Activated T-helper 2 cell treated with anti-CD3 and anti-CD28 coated beads, Interferon-gamma antibody, Interleukin-2, Interleukin-4, amounts not matched to agents 10 μg/mL and 5 μg/mL and 100 μg/mL, durations not matched to agents 14 hours and 24 hours and 36 hours (primary cell): ENCODE measurements around the gene KHDRBS1. TPM values are rescaled to one million over a fixed set of nuclear protein-coding genes. Genes with fewer than 3 reads are reported as not detected.

Experiments
- DNase-seq: peaks from one replicate; pipeline ENCODE4 v3.0.0; 2021; ENCODE audit warnings: low spot score
- H3K27ac Mint-ChIP-seq: one replicate; pipeline ENCODE4 v1.8.0; 2021; ENCODE audit warnings: mixed read lengths
- H3K27me3 Mint-ChIP-seq: one replicate; pipeline ENCODE4 v1.8.0; 2021; ENCODE audit warnings: low read depth, mixed read lengths
- H3K36me3 Mint-ChIP-seq: one replicate; pipeline ENCODE4 v1.8.0; 2021; ENCODE audit warnings: low read depth, mixed read lengths
- H3K4me1 Mint-ChIP-seq: one replicate; pipeline ENCODE4 v1.8.0; 2021; ENCODE audit warnings: low read depth, mixed read lengths
- H3K4me3 Mint-ChIP-seq: one replicate; pipeline ENCODE4 v1.8.0; 2021; ENCODE audit warnings: low read depth, mild to moderate bottlenecking, moderate library complexity, mixed read lengths
- H3K9me3 Mint-ChIP-seq: one replicate; pipeline ENCODE4 v1.8.0; 2021; ENCODE audit warnings: mixed read lengths
- intact Hi-C: fragments of 100-400 bp; cut with micrococcal nuclease; formaldehyde crosslinking; loops from one replicate; pipeline ENCODE4 v1.15.1; 2023
- total RNA-seq: library from RNA; stranded (reverse); gene quantifications from 2 replicates; pipeline ENCODE4 v1.2.3, GENCODE V29; 2022

KHDRBS1 gene
- total RNA-seq: 177 and 178 TPM in 2 replicates

- intact Hi-C loops: loop anchor here (1.0 to 5.0 kb wide), 2 partner anchors 59 to 71 kb away; partner anchors contain the start of gene TMEM39B
- peak; percentile 99 for DNase-seq
- H3K27me3 Mint-ChIP-seq: no peaks in the 10 kb centered on the region
- peak within 1 kb of the TSS; percentile 96 for H3K4me3 Mint-ChIP-seq
- H3K4me1 Mint-ChIP-seq: peaks cover 22% of the 10 kb centered on the region
- peak within 1 kb of the TSS; percentile 95 for H3K27ac Mint-ChIP-seq
- peaks cover 30% of the 10 kb centered on the region for H3K36me3 Mint-ChIP-seq
- H3K9me3 Mint-ChIP-seq: no peaks in the 10 kb centered on the region
These were observed at the start of gene KHDRBS1 for GRCh38 chr1:32013386-32014198. KHDRBS1 (plus strand) TSS chr1:32013868; CDS start chr1:32013996, 128 bp downstream.

- H3K9me3 Mint-ChIP-seq: no peaks in the 10 kb centered on the region
- no peak overlapping the region for H3K4me3 Mint-ChIP-seq
- no peaks in the 10 kb centered on the region for H3K36me3 Mint-ChIP-seq
- peaks cover 3% of the 10 kb centered on the region for H3K27me3 Mint-ChIP-seq
- no peak for DNase-seq
- H3K4me1 Mint-ChIP-seq: peaks cover 8% of the 10 kb centered on the region
- intact Hi-C loops: no loop called here
- no peak overlapping the region for H3K27ac Mint-ChIP-seq
These were observed 42.8 kb upstream of the KHDRBS1 start for GRCh38 chr1:31970873-31971272.

- intact Hi-C loops: no loop called here
- Mint-ChIP-seq H3K36me3 (no peaks in the 10 kb centered on the region), H3K27me3 (peaks cover 2% of the 10 kb centered on the region), H3K9me3 (no peaks in the 10 kb centered on the region), H3K4me3 (no peak overlapping the region), H3K4me1 (peaks cover 7% of the 10 kb centered on the region), H3K27ac (no peak overlapping the region)
- DNase-seq: no peak
These were observed 37.3 kb upstream of the KHDRBS1 start for GRCh38 chr1:31976401-31976800.

GRCh38 chr1:31977385-31978131 lies 36.1 kb upstream of the KHDRBS1 start:
- no peak overlapping the region for H3K27ac Mint-ChIP-seq
- intact Hi-C loops: no loop called here

GRCh38 chr1:31978843-31979400 lies 34.7 kb upstream of the KHDRBS1 start:
- H3K4me1 Mint-ChIP-seq: peaks cover 24% of the 10 kb centered on the region
- no peak overlapping the region for H3K27ac Mint-ChIP-seq
- H3K36me3 Mint-ChIP-seq: no peaks in the 10 kb centered on the region
- no peak for DNase-seq
- no peaks in the 10 kb centered on the region for H3K27me3 Mint-ChIP-seq
- intact Hi-C loops: no loop called here
- no peak overlapping the region for H3K4me3 Mint-ChIP-seq
- H3K9me3 Mint-ChIP-seq: no peaks in the 10 kb centered on the region

More at GRCh38 chr1:31977385-31978131, 36.1 kb upstream of the KHDRBS1 start:
- DNase-seq: no peak
- H3K4me3 Mint-ChIP-seq: no peak overlapping the region
- no peaks in the 10 kb centered on the region for H3K27me3 Mint-ChIP-seq
- no peaks in the 10 kb centered on the region for H3K9me3 Mint-ChIP-seq
- no peaks in the 10 kb centered on the region for H3K36me3 Mint-ChIP-seq
- peaks cover 17% of the 10 kb centered on the region for H3K4me1 Mint-ChIP-seq

GRCh38 chr1:31980835-31981455 lies 32.7 kb upstream of the KHDRBS1 start:
- Mint-ChIP-seq H3K4me3 (no peak overlapping the region), H3K27ac (no peak overlapping the region), H3K27me3 (no peaks in the 10 kb centered on the region), H3K4me1 (peaks cover 36% of the 10 kb centered on the region), H3K36me3 (no peaks in the 10 kb centered on the region), H3K9me3 (no peaks in the 10 kb centered on the region)
- intact Hi-C loops: no loop called here
- DNase-seq: no peak

- H3K9me3 Mint-ChIP-seq: no peaks in the 10 kb centered on the region
- DNase-seq: no peak
- H3K27ac Mint-ChIP-seq: peak overlapping the region; percentile 70
- H3K4me3 Mint-ChIP-seq: no peak overlapping the region
- H3K36me3 Mint-ChIP-seq: no peaks in the 10 kb centered on the region
- peaks cover 36% of the 10 kb centered on the region for H3K4me1 Mint-ChIP-seq
- intact Hi-C loops: no loop called here
- no peaks in the 10 kb centered on the region for H3K27me3 Mint-ChIP-seq
These were observed 32.2 kb upstream of the KHDRBS1 start for GRCh38 chr1:31981456-31981839.

- H3K9me3 Mint-ChIP-seq: no peaks in the 10 kb centered on the region
- no peak overlapping the region for H3K4me3 Mint-ChIP-seq
- DNase-seq: peak; percentile 28
- intact Hi-C loops: no loop called here
- peaks cover 36% of the 10 kb centered on the region for H3K4me1 Mint-ChIP-seq
- peak overlapping the region; percentile 70 for H3K27ac Mint-ChIP-seq
- H3K36me3 Mint-ChIP-seq: no peaks in the 10 kb centered on the region
- H3K27me3 Mint-ChIP-seq: no peaks in the 10 kb centered on the region
These were observed 31.7 kb upstream of the KHDRBS1 start for GRCh38 chr1:31981972-31982371.

GRCh38 chr1:31984419-31985347 lies 29.0 kb upstream of the KHDRBS1 start:
- peak overlapping the region; percentile 87 for H3K27ac Mint-ChIP-seq
- intact Hi-C loops: no loop called here
- H3K36me3 Mint-ChIP-seq: no peaks in the 10 kb centered on the region
- H3K4me1 Mint-ChIP-seq: peaks cover 34% of the 10 kb centered on the region
- no peaks in the 10 kb centered on the region for H3K27me3 Mint-ChIP-seq
- H3K4me3 Mint-ChIP-seq: peak overlapping the region; percentile 49
- no peaks in the 10 kb centered on the region for H3K9me3 Mint-ChIP-seq
- DNase-seq: no peak

GRCh38 chr1:31985430-31985829 lies 28.2 kb upstream of the KHDRBS1 start:
- Mint-ChIP-seq H3K27me3 (no peaks in the 10 kb centered on the region), H3K4me1 (peaks cover 36% of the 10 kb centered on the region), H3K27ac (peak overlapping the region; percentile 87), H3K9me3 (no peaks in the 10 kb centered on the region), H3K36me3 (no peaks in the 10 kb centered on the region), H3K4me3 (peak overlapping the region; percentile 49)
- intact Hi-C loops: no loop called here
- DNase-seq: no peak

GRCh38 chr1:31987135-31987619 lies 26.5 kb upstream of the KHDRBS1 start:
- H3K36me3 Mint-ChIP-seq: no peaks in the 10 kb centered on the region
- intact Hi-C loops: no loop called here
- H3K4me1 Mint-ChIP-seq: peaks cover 25% of the 10 kb centered on the region
- H3K4me3 Mint-ChIP-seq: no peak overlapping the region
- no peaks in the 10 kb centered on the region for H3K9me3 Mint-ChIP-seq
- no peak overlapping the region for H3K27ac Mint-ChIP-seq
- H3K27me3 Mint-ChIP-seq: no peaks in the 10 kb centered on the region
- no peak for DNase-seq

GRCh38 chr1:31989964-31990363 lies 23.7 kb upstream of the KHDRBS1 start:
- Mint-ChIP-seq H3K27ac (no peak overlapping the region), H3K4me3 (no peak overlapping the region), H3K4me1 (peaks cover 13% of the 10 kb centered on the region), H3K9me3 (no peaks in the 10 kb centered on the region), H3K27me3 (no peaks in the 10 kb centered on the region), H3K36me3 (no peaks in the 10 kb centered on the region)
- no peak for DNase-seq
- intact Hi-C loops: no loop called here
